MV-4-11 (cell line): Measurements from ENCODE around the gene NIN.
"Not testable (repeated sequence)": the region's sequence is repeated elsewhere in the genome, so short reads cannot be mapped to it uniquely, and the experiment has no call there.

ENCODE experiments used
- DNase-seq: peaks from one replicate; lab custom pipeline; 2025; lab: John Stamatoyannopoulos, UW

The NIN gene

GRCh38 chr14:50837850-50838470 is 7.0 kb upstream of the NIN start:
- no peak for DNase-seq

- no peak for DNase-seq
Measured at GRCh38 chr14:50837271-50837670, 6.3 kb upstream of the NIN start.

- no peak for DNase-seq
Measured at GRCh38 chr14:50836515-50836914, 5.6 kb upstream of the NIN start.

- DNase-seq: peak; percentile 26
Measured at GRCh38 chr14:50835280-50835679, 4.3 kb upstream of the NIN start.

- DNase-seq: no peak
Measured at GRCh38 chr14:50834802-50835276, 3.9 kb upstream of the NIN start.

- DNase-seq: no peak
Measured at GRCh38 chr14:50832935-50833630, 2.1 kb upstream of the NIN start.

- DNase-seq: no peak
Measured at GRCh38 chr14:50831726-50832168, 785 bp upstream of the NIN start.

- DNase-seq: peak; percentile 31
Measured at GRCh38 chr14:50830044-50830931, 674 bp downstream of the NIN start.

GRCh38 chr14:50829489-50830043 is 1.4 kb downstream of the NIN start:
- DNase-seq: no peak

GRCh38 chr14:50828721-50829488 is 2.1 kb downstream of the NIN start:
- DNase-seq: no peak

- no peak for DNase-seq
Measured at GRCh38 chr14:50826681-50827080, 4.3 kb downstream of the NIN start.

GRCh38 chr14:50825307-50825706 is 5.7 kb downstream of the NIN start:
- no peak for DNase-seq

- DNase-seq: peak; percentile 26
Measured at GRCh38 chr14:50823762-50824636, 7.0 kb downstream of the NIN start.

- no peak for DNase-seq
Measured at GRCh38 chr14:50823051-50823761, 7.8 kb downstream of the NIN start.

GRCh38 chr14:50822501-50823042 is 8.4 kb downstream of the NIN start:
- peak; percentile 51 for DNase-seq

GRCh38 chr14:50821510-50822464 is 9.2 kb downstream of the NIN start:
- DNase-seq: peak; percentile 85

GRCh38 chr14:50820786-50821509 is 10.0 kb downstream of the NIN start:
- peak; percentile 82 for DNase-seq

- not testable (repeated sequence) for DNase-seq
Measured at GRCh38 chr14:50819303-50819702, 11.7 kb downstream of the NIN start.
